ENCODE measurements around the gene BMPR1A.
A peak's percentile ranks its signal among the peaks of the same experiment; 100 is the strongest.
"Not testable (repeated sequence)": the region's sequence is repeated elsewhere in the genome, so short reads cannot be mapped to it uniquely, and the experiment has no call there.

The BMPR1A gene

DNA sequence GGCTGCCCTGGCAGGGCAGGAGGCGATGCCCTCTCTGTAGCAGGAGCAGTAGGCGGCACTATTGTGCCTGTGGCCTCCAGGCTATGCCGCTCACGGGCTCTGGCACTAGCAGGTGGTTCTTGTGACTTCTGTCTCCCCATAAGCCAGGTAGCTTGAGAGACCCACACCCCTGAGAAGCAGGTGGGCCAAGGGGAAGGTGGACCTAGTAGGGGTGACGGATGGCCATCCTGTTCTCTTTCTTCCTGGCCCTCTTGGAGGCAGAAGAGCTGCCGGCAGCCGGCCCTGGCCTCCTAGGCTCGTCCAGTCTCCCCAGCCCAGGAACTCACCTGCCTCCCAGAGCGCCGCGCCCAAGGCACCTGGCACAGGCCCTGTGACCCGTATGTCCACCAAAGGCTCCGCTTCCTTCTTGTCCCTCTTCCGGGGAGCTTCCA, 185.6 kb downstream of the BMPR1A start:
- no peak for DNase-seq (ENCODE audit: low read depth)

DNA sequence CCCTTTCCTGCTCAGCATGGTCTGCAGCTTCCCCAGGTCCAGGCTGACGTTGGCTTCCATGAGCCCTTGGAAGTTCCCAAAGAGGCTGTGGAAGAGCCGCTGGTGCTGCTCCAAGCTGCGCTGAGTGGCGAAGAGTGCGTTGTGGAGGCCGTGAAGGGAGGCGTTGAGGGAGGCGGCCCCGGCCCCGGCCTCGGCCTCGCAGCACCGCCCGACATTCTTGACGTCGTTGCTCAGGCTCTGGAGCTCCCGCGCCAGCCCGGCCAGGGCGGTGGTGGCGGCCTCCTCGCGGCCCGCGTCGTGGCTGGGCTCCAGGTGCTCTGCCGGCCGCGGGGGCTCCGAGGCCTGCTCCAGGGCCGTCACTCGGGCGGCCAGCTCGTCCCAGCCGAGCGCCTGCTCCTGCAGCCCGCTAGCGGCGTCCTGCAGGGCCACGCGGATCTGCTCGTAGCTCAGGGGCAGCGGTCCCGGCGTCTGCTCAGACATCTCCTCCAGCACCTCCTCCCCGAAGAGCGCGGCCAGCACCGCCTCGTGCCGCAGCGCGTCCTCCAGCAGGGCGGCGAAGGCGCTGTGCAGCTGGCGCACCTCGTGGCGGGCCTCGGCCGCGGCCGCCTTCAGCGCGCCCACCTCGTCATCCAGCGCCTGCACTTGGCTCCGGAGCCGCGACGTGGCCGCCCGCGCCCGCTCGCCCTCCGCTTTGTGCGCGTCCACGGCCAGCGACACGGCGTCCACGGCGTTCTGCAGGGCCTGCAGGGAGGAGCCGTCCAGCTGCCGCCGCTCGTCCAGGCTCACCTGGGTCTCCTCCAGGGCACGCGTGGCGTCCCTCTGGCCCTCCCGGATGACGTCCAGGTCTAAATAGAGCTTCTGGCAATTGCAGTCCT, 186.3 kb downstream of the BMPR1A start:
- DNase-seq (ENCODE audit: low read depth) = no peak

DNA sequence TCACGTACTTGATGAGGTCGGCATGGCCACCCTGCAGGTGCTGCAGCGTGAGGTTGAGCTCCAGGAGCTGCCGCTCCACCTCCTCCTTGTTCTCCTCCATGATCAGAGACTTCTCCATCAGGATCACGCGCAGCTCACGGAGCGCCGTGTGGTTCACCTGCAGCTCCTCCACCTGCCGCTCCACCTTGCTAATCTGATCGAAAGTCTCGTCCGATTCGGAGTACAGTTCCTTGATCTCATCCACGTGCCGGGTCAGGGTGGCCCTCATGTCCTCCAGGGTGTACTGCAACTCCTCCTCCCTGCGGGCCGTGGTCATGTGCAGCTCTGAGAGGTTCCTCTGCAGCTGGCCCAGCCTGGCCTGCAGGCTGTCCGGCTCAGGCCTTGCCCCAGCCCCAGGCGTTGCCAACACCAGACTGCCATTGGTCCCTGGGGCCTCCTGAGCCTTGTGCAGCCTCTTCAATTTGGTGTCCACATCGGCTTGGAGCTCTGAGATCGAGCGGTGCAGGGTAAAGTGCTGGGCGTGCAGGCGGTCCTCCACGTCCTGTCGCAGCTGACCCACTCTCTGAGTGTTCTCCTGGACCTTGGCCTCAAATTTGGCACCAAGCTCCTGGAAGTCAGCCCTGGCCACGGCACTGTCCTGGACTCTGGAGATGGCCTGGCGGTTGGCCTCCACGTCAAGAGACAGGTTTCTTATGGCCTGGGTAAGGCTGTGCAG, 187.1 kb downstream of the BMPR1A start:
- DNase-seq (ENCODE audit: low read depth) = no peak

DNA sequence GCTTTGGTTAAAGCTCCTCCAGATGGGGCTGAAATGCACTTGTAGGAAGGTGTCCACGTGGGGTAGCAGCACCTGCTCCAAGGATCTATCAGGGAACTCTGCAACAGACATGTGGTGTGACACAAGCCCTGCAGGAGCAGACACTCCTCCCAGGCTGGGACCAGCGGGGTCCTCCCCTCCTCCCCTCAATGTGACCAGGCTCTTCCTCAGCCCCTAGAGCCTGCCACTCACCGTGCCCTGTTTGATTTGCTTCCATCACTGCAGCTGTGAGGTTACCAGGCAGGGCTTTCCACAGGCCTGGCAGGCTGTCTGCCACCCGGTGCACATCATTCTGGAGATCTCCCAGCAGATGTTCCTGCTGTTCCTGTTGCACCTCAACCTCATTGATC, 187.6 kb downstream of the BMPR1A start:
- no peak for DNase-seq (ENCODE audit: low read depth)

DNA sequence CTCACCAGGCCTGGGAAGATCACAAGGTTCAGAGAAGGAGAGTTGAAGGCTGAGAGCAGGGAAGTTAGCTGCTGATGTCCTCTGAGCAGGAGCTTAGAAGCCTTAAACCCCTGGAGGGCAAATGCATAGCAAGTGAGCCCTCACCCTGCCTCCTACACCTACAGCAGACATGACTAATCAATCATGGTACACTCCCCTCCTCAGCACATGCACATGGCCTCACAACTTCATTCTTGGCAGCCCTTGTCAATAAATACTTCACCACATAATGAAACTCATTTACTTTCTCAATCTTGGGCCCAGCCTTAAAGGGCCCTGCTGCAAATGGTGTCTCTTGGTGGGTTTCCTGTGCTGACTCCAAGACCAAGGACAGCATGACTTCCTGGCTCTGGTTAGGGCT, 188.1 kb downstream of the BMPR1A start:
- DNase-seq (ENCODE audit: low read depth) = no peak

DNA sequence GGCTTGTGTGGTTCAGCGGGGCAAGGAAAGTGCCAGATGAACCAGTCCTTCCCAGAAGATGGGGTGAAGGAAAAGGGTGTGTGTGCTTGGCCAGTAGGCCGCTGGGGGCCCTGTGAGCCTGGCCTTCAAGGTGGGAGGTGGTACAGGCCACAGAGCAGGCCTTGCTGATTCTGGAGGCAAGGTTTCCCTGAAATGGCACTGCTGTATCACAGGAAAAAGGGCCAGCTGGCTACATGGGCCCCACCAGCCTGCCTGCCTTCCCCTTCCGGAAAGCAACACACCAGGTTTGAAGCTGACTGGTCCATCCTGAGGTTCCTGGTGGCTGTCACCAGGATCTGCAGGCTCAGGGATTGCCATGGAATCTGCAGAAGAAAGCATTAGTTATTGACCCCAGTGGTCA, 188.5 kb downstream of the BMPR1A start:
- no peak for DNase-seq (ENCODE audit: low read depth)

DNA sequence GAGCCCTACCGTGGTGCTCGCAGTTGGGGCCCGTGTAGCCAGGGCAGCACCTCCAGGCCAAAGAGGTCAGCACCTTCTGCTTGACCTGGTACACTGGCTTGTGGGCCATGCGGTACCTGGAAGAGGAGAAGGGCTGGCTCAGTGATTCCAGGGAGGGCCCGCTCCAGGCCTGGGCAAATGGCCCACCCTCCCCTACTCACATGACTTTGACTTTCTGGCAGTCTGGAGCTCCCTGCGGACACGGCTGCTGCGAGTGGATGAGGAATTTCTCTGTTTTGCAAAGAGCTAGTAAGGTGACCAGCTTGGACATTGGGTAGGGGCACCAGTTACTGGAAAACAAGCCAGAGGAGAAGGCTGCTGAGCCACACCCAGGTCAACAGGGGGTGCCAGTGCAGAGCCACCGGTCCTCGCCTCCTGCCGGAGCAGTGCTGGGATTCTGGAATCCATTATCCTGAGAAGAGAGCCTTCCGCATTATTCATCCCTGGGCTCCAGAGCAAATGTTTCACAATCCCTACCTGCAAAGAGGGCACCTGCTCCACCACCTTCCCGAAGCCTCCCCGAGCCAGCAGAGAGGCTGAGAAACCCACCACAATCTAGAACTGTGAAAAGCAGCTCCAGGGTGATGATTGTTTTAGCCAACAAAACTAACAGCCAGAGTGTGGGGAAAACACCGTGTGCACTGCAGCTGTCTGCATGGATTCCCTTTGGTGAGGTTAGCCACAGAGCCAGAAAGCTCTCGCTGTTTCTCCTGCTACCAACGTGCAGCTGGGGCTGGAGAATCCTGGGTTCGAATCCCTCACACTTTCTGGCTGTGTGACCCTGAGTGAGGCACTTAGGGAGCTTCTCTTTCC, 189.2 kb downstream of the BMPR1A start:
- no peak for DNase-seq (ENCODE audit: low read depth)

DNA sequence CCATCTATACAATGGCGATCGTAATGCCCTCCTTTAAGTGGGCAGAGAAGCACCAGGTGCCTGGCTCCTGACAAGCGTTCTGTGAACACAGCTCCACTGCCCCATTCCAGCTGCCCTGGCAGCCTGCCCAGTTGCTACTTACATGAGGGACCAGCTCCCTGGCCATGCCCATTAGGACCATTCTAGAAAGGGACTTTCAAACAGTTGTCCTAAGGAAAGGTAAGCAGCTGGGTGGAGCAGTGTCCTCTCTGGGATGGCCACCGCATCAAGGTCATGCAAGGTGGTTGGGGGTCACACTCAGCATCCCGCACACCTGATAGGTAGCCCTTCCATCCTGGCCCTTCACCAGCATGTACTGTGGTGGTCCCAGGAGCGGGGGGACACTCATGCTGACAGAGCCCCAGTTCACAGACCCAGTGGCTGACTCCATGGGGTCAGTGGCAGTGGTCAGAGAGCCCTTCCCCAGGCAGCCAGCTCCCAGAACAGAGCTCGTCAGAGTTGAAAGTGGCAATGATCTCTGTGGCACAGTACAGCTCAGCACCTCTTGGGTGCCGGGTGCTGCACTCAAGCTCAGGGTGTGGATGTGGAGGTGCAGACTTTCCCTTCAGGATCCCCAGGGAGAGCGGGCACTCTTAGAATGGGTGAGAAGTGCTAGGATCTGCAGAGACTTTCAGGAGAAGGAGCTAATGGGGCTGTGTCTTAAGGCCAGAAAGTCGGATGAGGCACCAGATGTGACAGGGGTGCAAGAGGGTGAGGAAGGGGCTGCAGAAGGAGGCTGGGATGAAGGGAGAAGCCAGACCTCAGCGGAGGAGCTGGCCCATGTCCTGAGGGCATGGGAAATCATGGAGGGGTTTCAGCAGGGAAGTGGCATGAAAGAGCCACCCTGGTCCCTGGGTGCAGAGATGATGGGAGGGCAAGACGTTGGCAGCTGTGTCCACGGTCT, 190.1 kb downstream of the BMPR1A start:
- no peak for DNase-seq (ENCODE audit: low read depth)

DNA sequence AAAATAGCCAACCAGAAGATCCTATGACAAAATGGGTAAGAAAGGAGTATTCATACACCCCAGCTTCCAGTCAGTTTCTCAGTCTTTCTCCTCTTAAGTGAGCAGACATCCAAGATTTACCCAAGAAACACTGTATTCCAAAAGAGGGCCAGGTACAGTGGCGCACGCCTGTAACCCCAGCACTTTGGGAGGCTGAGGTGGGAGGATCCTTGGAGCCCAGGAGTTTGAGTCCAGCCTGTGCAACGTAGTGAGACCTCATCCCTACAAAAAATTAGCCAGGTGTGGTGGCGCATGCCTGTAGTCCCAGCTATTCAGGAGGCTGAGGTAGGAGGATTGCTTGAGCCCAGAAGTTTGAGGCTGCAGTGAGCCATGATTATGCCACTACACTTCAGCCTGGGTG, 191.4 kb downstream of the BMPR1A start:
- DNase-seq (ENCODE audit: low read depth) = not testable (repeated sequence)

DNA sequence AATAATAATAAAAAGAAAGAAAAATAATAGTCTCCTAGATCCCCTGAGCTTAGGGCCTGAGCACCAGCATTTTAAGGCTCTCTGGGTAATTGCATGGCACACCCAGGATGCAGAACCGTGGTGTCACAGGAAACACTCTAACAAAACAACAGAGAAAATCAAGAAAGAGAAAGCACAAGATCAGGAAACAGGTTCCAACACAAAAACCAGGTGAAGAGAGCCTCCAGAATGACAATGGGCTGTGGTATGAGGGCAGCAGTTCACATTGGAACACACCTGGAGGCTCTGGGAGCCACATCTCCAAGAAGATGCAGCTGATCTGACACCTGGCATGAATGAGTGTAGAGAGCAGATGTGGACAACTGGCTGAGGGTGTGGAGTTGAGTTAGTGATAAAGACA, 193.9 kb downstream of the BMPR1A start:
- DNase-seq (ENCODE audit: low read depth) = no peak

DNA sequence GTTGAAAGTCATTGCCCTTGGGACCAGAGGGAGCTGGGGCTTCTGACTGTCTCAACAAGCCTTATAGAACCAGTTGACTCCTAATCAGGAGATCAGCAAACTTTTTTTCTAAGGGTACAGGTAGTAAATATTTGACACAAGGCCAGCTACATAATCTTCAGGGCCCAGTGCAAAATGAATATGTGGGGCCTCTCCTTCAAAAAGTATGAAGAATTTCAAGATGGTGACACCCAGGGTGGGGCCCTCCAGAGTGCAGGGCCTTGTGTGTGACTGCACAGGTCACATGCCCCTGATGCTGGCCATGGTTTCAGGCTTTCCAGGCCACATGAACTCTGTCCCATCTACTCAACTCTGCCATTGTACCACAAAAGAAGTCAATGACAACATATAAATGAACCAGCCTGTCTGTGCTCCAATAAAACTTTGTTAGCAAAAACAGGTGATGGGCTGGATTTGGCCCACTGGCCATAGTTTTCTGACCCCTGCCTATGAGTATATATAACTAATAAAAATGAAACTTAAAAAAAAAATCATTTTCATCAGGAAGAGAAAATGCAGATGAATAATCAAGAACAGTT, 194.9 kb downstream of the BMPR1A start:
- DNase-seq (ENCODE audit: low read depth) = no peak

DNA sequence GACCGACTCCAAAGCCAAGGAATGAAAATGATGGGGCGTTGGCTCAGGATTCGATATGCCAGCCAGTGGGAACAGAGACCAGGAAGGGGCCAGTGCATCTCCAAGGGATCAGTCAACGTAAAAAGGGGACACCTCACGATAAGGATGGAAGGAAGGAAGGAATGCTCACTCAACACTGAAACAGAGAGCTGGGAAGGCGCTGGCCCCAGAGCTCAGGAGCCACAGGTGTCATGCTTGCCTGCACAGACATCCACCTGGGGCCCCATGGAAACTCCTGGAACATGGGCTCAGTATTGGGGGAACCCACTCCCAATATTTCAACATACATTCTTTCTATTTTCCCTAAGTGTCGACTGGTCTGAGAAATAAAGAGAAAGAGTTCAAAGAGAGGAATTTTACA, 195.7 kb downstream of the BMPR1A start:
- DNase-seq (ENCODE audit: low read depth) = no peak

DNA sequence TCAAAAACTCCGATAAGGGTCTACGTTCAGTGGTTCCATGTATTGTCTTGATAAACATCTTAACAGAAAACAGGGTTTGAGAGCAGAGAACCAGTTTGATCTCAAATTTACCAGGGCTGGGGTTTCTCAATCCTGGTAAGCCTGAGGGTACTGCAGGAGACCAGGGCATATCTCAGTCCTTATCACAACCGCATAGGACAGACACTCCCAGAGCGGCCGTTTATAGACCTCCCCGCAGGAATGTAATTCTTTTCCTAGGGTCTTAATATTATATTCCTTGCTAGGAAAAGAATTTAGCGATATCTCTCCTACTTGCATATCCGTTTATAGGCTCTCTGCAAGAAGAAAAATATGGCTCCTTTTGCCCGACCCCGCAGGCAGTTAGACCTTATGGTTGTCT, 196.3 kb downstream of the BMPR1A start:
- DNase-seq (ENCODE audit: low read depth) = not testable (repeated sequence)

DNA sequence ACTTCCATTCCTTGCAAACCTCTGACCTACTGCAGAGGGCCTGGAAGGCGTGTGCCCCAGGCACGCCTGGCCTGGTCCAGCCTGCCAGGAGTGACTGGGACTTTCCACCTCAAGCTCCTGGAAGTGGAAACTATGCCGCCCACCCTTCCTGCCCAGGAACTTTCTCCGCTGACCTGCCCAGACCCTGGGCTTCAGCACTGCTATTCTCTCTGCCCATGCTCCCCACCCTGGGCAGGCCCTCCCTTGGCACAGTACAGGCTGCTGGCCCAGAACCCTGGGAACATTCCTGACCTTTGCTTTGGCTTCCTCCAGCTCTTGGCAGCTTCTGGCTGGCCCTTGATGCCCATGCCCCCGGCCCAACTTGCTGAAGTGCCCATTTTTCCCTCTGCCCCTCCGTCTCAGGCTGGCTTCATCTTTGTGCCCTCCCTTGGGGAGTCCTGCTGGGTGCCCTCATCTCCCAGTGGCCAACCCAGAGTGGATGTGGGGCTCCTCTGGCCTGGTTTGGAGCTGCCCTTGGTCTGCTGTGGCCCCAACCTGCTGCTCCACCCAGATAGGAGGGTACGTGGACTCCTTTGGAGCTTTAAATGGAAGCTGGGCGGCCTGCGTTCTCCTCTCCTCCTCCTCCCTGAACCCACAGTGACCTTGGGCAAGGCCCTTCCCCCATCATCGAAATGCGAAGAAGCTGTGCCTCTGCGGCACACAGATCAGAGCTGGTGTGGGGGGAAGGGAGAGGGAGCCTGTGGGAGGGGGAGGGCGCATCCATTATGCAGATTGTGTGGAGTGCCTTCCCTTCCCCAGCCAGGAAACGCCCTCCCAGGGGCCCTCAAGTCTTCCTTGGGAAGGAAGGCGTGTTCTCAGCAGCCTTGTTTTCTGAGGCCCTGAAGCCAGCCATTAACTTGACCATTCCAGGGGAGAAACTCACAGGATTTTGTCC, 197.6 kb downstream of the BMPR1A start:
- peak; percentile 91 for DNase-seq (ENCODE audit: low read depth)

DNA sequence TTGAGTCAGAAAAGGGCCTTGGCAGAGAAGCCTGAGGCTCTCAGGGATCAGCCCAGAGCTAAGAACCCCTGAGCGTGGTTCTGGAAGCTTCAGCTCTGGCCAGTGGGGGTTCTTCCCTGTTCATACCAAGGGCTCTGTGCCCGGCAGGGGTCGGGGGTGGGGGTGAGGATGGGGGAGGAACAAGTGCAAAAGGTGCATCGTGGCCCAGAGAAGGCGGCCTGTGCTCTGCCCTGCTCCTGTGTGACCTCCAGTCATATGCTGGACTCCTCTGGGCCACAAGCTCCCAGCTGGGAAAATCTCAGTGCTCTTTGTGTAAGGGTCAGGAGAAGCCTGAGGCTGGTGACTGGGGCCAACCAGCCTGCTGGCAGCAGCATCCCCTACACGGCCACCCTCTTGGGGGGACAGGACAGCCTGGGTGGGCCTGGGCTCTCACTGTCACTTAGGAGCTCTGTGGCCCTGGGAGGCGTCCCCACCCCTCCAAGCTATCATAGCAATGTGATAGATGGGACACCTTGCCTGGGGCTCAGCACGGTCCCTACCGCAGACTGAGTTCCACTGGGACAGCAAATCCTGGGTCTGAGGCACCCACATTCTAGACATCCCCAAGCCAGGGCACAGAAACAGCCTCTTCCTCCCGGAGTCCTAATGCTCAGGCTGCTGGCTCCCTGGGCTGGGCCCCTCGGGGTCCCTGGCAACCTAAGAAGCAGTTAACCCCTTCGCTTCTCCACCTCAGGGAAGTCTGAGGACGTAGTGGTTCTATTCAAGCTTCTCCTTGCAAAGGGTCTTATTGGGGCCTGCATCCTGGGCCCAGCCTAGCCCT, 198.5 kb downstream of the BMPR1A start:
- DNase-seq (ENCODE audit: low read depth) = no peak

DNA sequence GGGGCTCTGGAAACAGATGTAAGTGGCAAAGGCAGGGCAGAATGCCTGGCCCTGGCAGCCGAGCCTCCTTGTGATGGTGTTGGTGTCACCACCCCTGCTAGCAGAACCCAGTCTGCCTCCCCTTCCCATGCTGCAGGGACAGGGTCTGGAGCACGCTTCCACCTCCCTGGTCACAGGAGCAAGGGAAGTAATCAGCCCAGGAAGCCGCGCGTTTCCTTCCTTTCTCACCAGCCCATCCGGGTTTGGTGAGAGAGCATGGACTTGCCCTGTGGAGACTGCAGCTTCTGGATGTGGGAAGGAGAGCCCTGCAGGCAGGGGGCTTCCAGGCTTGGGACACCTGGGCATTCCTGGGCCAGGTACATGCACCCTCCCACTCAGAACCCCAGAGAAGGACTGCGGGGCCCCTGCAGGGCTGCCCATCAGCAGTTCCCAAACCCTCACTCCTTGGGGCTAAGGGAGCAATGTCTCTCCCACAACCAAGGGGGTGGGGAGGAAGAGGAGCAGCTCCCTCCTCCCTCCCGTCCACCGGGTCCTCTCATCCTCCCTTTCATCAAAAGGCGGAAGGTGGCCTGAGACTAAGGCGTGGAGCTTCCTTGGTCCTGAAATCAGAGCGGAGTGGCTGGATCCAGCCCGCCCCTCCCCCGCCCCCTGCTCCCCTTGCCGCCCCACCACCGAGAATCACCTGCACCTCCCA, 199.2 kb downstream of the BMPR1A start:
- DNase-seq (ENCODE audit: low read depth) = no peak

DNA sequence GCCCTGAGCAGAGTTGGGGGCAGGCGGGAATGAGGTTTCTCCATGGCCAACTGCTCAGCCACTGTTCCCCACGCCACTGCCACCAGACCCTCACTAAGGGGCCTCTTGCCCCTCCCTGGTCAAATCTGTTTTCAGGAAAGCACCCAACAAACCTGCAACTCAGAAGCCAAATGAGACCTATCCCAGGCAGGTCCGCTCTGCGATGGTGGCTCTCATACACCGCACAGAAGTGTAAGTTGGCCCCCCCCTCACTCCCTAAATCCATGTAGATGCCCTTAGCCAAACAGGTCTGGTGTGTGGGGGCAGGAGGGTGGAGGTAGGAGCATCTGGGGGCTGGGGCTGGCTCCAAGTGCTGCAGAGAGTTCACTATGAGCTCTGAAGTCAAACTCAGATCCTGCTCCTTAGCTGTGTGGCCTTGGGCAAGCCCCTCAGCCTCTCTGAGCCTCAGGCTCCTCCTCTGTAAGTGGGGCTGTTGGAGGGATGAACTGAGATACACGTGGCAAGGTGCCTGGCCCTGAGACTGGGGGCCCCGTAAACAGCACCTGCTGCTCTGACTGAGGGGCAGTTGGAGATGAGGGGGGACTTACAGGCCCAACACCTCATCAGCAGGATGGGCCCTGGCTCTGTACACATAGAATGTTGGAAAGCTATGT, 199.9 kb downstream of the BMPR1A start:
- no peak for DNase-seq (ENCODE audit: low read depth)
